Tibial nerve (tissue), 4 donors: ENCODE results near the gene FBXW8. TPM values are rescaled to one million over a fixed set of nuclear protein-coding genes. Genes with fewer than 3 reads are reported as not detected.

Experiments
- DNase-seq, 2 donors: peaks; one replicate each; pipeline ENCODE4 v3.0.0-alpha.2; 2019; ENCODE audit warnings: low spot score in 2 of 2
- H3K27ac ChIP-seq, 4 donors: fragments of 200-600 bp; sonication (generic) in 3 of 4; one replicate each; pipeline ENCODE4 v1.5.1; 2017 to 2019; ENCODE audit warnings: mild to moderate bottlenecking in 1 of 4
- H3K27me3 ChIP-seq, 2 donors: fragments of 200-600 bp; sonication (generic) in 1 of 2; one replicate each; pipeline versions ENCODE4 v1.5.1 to v1.6.0; 2017 to 2019
- H3K36me3 ChIP-seq, 3 donors: fragments of 200-600 bp; sonication (generic); one replicate each; pipeline ENCODE4 v1.5.1; 2018 to 2019
- H3K4me1 ChIP-seq, 4 donors: fragments of 200-600 bp; sonication (generic) in 3 of 4; one replicate each; pipeline ENCODE4 v1.5.1; 2017 to 2019
- H3K4me3 ChIP-seq, 4 donors: fragments of 200-600 bp; sonication (generic) in 3 of 4; one replicate each; pipeline ENCODE4 v1.5.1; 2017 to 2019; ENCODE audit warnings: mild to moderate bottlenecking in 1 of 4, moderate library complexity in 1 of 4
- H3K9me3 ChIP-seq, 4 donors: fragments of 200-600 bp; sonication (generic) in 3 of 4; one replicate each; pipeline ENCODE4 v1.5.1; 2017 to 2019
- EP300 ChIP-seq, 2 donors: sonication (generic); formaldehyde crosslinking; IDR thresholded peaks; one replicate each; pipeline ENCODE4 v1.6.1; 2017; ENCODE audit warnings: antibody characterized with exemption in 2 of 2, mild to moderate bottlenecking in 1 of 2
- POLR2A ChIP-seq, 2 donors: fragments of 450-650 bp; IDR thresholded peaks; one replicate each; pipeline ENCODE4 v1.6.1; 2017; ENCODE audit warnings: antibody characterized with exemption in 2 of 2, mild to moderate bottlenecking in 2 of 2, moderate library complexity in 2 of 2
- WGBS, 2 donors: methylation state at CpG; one replicate each; pipeline ENCODE4 v1.1.5; 2018; 5-methylcytosine and 5-hydroxymethylcytosine counted together
- total RNA-seq, 4 donors: library from RNA; depleted of rRNA; stranded (reverse); fragments of >200 nt; gene quantifications; one replicate each; pipeline ENCODE4 v1.1.0, GENCODE V29; 2016
- TF ChIP-seq, protein P1 (sequence below), 5 experiments: fragments of 200-600 bp in 3 of 5; fragments of 450-650 bp in 2 of 5; sonication (generic) in 3 of 5; IDR thresholded peaks; one replicate each; pipeline ENCODE4 v1.5.1; 2016 to 2019; ENCODE audit warnings: antibody characterized with exemption in 5 of 5, mild to moderate bottlenecking in 3 of 5, moderate library complexity in 2 of 5

Gene FBXW8
- total RNA-seq, 4 donors from 2014 or later: 26.7 to 38.4 (median 29.0) TPM

DNA sequence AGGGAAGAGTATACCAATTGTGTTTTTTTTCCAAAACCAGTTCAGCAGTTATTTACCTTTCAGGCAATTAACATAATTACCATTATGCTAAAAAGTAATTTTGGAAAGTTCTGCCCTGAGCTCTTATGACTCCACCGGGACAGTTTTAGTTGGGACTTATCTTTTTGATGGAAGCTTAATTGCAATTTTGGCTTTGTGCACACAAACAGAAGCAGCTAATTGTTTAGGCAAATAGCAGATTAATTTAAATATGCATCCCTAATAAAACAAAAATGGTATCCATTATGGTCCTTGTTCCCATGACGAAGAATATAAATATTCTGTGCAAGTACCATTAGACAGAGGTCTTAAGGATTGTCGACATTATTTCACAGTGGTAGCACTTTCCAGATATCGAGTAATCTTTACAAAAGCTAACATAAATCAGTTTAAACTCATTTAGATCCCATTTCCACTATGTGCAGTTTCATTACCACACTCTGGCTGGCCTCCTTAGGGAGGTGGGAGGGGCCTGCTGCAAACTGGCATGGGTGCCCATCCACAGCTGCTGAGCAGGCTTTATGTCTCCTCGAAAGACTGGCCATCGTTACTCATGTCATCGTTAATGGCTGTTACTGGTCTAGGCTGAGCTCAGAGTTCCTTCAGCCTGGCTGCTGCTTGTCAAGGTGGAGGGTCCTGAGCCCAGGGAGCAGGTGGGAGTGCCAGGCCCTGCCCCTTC lies 68.2 kb downstream of the FBXW8 start:
- no peaks in the 10 kb centered on the region for H3K4me1 ChIP-seq
- H3K36me3 ChIP-seq: peaks cover 0 to 5% (median 0%) of the 10 kb centered on the region in 3 donors
- WGBS, 2 donors: 87 to 92% methylated on average over 7 of the region's 7 CpGs
- no peak overlapping the region for H3K4me3 ChIP-seq
- no peak overlapping the region for H3K27ac ChIP-seq
- no peaks in the 10 kb centered on the region for H3K27me3 ChIP-seq
- no peak for DNase-seq
- TF ChIP-seq EP300 (IDR thresholded peaks at IDR 0.05) (no peak), POLR2A (IDR thresholded peaks at IDR 0.05) (no peak)
- TF ChIP-seq, protein P1, sequence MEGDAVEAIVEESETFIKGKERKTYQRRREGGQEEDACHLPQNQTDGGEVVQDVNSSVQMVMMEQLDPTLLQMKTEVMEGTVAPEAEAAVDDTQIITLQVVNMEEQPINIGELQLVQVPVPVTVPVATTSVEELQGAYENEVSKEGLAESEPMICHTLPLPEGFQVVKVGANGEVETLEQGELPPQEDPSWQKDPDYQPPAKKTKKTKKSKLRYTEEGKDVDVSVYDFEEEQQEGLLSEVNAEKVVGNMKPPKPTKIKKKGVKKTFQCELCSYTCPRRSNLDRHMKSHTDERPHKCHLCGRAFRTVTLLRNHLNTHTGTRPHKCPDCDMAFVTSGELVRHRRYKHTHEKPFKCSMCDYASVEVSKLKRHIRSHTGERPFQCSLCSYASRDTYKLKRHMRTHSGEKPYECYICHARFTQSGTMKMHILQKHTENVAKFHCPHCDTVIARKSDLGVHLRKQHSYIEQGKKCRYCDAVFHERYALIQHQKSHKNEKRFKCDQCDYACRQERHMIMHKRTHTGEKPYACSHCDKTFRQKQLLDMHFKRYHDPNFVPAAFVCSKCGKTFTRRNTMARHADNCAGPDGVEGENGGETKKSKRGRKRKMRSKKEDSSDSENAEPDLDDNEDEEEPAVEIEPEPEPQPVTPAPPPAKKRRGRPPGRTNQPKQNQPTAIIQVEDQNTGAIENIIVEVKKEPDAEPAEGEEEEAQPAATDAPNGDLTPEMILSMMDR (IDR thresholded peaks at IDR 0.05): no peak
- no peaks in the 10 kb centered on the region for H3K9me3 ChIP-seq

DNA sequence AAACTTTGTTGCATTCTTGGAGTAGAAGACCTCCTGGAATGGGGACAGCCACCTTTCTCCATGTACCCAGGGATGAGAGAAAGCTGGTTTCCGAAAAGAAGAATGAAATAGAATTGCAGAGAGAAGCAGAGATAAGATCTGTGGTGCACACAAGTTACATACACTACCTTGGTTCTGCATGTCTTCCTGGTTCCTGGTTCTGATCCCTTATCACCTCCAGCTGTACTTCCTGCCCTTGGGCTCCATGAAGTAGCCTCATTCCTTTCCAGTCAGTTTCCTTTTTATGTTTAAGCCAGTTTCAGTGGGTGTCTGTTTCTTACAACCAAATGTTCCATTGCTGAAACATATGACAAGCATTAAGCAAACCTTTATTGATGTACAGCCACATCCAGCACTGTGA lies 69.3 kb downstream of the FBXW8 start:
- TF ChIP-seq, protein P1 (IDR thresholded peaks at IDR 0.05): no peak
- Histone ChIP-seq H3K27me3 (no peaks in the 10 kb centered on the region), H3K27ac (no peak overlapping the region), H3K4me3 (no peak overlapping the region), H3K4me1 (no peaks in the 10 kb centered on the region), H3K9me3 (no peaks in the 10 kb centered on the region), H3K36me3 (peaks cover 0 to under 1% (median 0%) of the 10 kb centered on the region in 3 donors)
- 88 to 95% methylated on average over 1 of the region's 1 CpG for WGBS, 2 donors
- no peak for DNase-seq

- no peak overlapping the region for H3K27ac ChIP-seq
- H3K36me3 ChIP-seq: peaks cover 0 to 17% (median 0%) of the 10 kb centered on the region in 3 donors
- H3K4me1 ChIP-seq: no peaks in the 10 kb centered on the region
- no peak overlapping the region for H3K4me3 ChIP-seq
- TF ChIP-seq EP300 (IDR thresholded peaks at IDR 0.05) (no peak), POLR2A (IDR thresholded peaks at IDR 0.05) (no peak)
- TF ChIP-seq, protein P1 (IDR thresholded peaks at IDR 0.05): no peak
- no peaks in the 10 kb centered on the region for H3K9me3 ChIP-seq
- no peaks in the 10 kb centered on the region for H3K27me3 ChIP-seq
- 79 to 83% methylated on average over 10 of the region's 10 CpGs for WGBS, 2 donors
- DNase-seq: no peak
Measured at GRCh38 chr12:116982791-116983411, 72.2 kb downstream of the FBXW8 start.

DNA sequence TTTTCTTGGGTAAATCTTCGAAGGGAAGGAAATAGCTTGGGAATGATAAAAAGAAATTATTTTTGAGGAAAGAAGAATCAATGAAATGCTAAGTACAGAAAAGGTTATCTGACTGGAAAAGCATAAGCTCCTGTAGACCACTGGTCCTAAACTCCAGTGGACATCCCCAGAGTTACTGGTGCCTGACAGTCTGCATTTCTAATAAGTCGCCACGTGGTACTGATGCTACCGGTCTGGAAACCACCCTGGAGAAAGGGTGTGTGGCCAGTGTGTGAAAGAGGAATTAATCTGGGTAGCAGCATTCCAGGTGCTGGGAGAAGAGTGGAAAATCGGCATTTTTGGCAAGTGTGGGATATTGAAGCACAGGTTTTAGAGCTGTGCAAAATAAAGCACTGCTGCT lies 73.3 kb downstream of the FBXW8 start:
- Histone ChIP-seq H3K27me3 (no peaks in the 10 kb centered on the region), H3K36me3 (peaks cover 0 to 27% (median 0%) of the 10 kb centered on the region in 3 donors), H3K9me3 (no peaks in the 10 kb centered on the region), H3K27ac (no peak overlapping the region), H3K4me1 (no peaks in the 10 kb centered on the region), H3K4me3 (no peak overlapping the region)
- TF ChIP-seq, protein P1 (IDR thresholded peaks at IDR 0.05): no peak
- no peak for TF ChIP-seq POLR2A (IDR thresholded peaks at IDR 0.05)
- TF ChIP-seq EP300 (IDR thresholded peaks at IDR 0.05): no peak
- no peak for DNase-seq
- 54 to 74% methylated on average over 5 of the region's 5 CpGs for WGBS, 2 donors

DNA sequence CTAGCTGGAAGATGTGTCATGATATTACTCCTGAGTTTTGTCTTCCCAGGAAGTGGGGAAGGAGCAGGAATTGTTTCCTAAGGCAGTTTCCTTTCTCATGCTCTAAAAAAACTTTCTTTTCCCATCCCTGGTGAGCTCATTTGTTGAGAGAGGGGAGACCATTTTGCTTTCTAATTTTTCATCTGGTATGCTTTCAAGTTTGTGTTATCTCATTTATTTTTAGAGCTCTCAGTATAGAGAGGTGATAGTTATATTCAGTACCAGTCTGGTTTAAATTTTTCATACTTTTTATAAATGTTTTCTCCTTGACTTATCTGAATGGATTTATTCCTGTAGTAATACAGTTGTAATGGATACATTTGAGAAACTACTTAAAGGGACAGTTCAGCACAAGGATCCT lies 79.6 kb downstream of the FBXW8 start:
- Histone ChIP-seq H3K36me3 (peaks cover 0 to 56% (median 4%) of the 10 kb centered on the region in 3 donors), H3K9me3 (no peaks in the 10 kb centered on the region), H3K4me3 (no peak overlapping the region), H3K27me3 (no peaks in the 10 kb centered on the region), H3K27ac (no peak overlapping the region), H3K4me1 (no peaks in the 10 kb centered on the region)
- TF ChIP-seq, protein P1 (IDR thresholded peaks at IDR 0.05): no peak
- no peak for TF ChIP-seq POLR2A (IDR thresholded peaks at IDR 0.05)
- TF ChIP-seq EP300 (IDR thresholded peaks at IDR 0.05): no peak
- no peak for DNase-seq
